CD14-positive monocyte (primary cell): ENCODE data around the gene FRMD4A. TPM values are rescaled to one million over a fixed set of nuclear protein-coding genes. Genes with fewer than 3 reads are reported as not detected.

Source experiments
- DNase-seq, 3 donors: peaks; one replicate each; pipeline ENCODE4 v3.0.0-alpha.2; 2011 to 2022
- H2AFZ ChIP-seq: 2 replicates; pipeline ENCODE4 v1.6.0; 2012; ENCODE audit warnings: mild to moderate bottlenecking, low read depth, low read length, inconsistent platforms; ENCODE audit not compliant: insufficient read depth, poor library complexity, severe bottlenecking
- H3K27ac ChIP-seq, 2 donors: 1 replicate in 1 of 2; 2 replicates in 1 of 2; pipeline ENCODE4 v1.5.1; 2012 to 2013; ENCODE audit warnings: low read length in 2 of 2, control low read depth in 1 of 2, inconsistent platforms in 1 of 2, low read depth in 1 of 2, mild to moderate bottlenecking in 1 of 2
- H3K27me3 ChIP-seq, 2 donors: one replicate each; pipeline versions ENCODE4 v1.6.0 to v1.6.1; 2011 to 2013; ENCODE audit warnings: low read length in 2 of 2; ENCODE audit not compliant: control insufficient read depth in 2 of 2, insufficient read depth in 2 of 2
- H3K36me3 ChIP-seq, 2 donors: replicated peaks in 1 of 2; 1 replicate in 1 of 2; 2 replicates in 1 of 2; pipeline versions ENCODE4 v1.5.1 to v1.6.1; 2012 to 2013; ENCODE audit warnings: low read length in 2 of 2, control low read depth in 1 of 2, inconsistent platforms in 1 of 2, mild to moderate bottlenecking in 1 of 2; ENCODE audit not compliant: insufficient read depth in 2 of 2, control insufficient read depth in 1 of 2
- H3K4me1 ChIP-seq, 2 donors: 1 replicate in 1 of 2; 2 replicates in 1 of 2; pipeline versions ENCODE4 v1.5.1 to v1.6.1; 2012 to 2013; ENCODE audit warnings: low read length in 2 of 2, control low read depth in 1 of 2, inconsistent platforms in 1 of 2, mild to moderate bottlenecking in 1 of 2, moderate library complexity in 1 of 2; ENCODE audit not compliant: insufficient read depth in 2 of 2, control insufficient read depth in 1 of 2
- H3K4me2 ChIP-seq: replicated peaks from 2 replicates; pipeline ENCODE3; 2012; ENCODE audit warnings: low read length, moderate library complexity, mild to moderate bottlenecking; ENCODE audit not compliant: poor library complexity, severe bottlenecking; ENCODE audit errors: extremely low read depth
- H3K4me3 ChIP-seq, 3 experiments: fragments of 200-600 bp in 1 of 3; sonication (generic) in 1 of 3; replicated peaks in 1 of 3; 1 replicate in 2 of 3; 2 replicates in 1 of 3; pipeline ENCODE4 v1.5.1; 2011 to 2013; ENCODE audit warnings: low read length in 3 of 3, mild to moderate bottlenecking in 3 of 3, control low read depth in 2 of 3, low read depth in 2 of 3, inconsistent platforms in 1 of 3, moderate library complexity in 1 of 3
- H3K79me2 ChIP-seq: 2 replicates; pipeline ENCODE4 v1.6.0; 2012; ENCODE audit warnings: mild to moderate bottlenecking, control low read depth, inconsistent platforms, low read length, moderate library complexity; ENCODE audit not compliant: insufficient read depth
- H3K9ac ChIP-seq: 2 replicates; pipeline ENCODE4 v1.6.0; 2017; ENCODE audit warnings: low read length, mild to moderate bottlenecking; ENCODE audit not compliant: insufficient read depth, poor library complexity, severe bottlenecking
- H3K9me3 ChIP-seq, 2 donors: replicated peaks in 1 of 2; 1 replicate in 1 of 2; 2 replicates in 1 of 2; pipeline versions ENCODE4 v1.5.1 to v1.6.1; 2012 to 2013; ENCODE audit warnings: low read length in 2 of 2, control low read depth in 1 of 2; ENCODE audit not compliant: control insufficient read depth in 1 of 2, insufficient read depth in 1 of 2
- H4K20me1 ChIP-seq: 2 replicates; pipeline ENCODE4 v1.6.0; 2012; ENCODE audit warnings: mild to moderate bottlenecking, low read length, control low read depth, moderate library complexity; ENCODE audit not compliant: insufficient read depth
- H3K27ac Mint-ChIP-seq, 7 donors: one replicate each; pipeline ENCODE4 v1.8.0; 2020; ENCODE audit warnings: mild to moderate bottlenecking in 7 of 7, mixed read lengths in 7 of 7, moderate library complexity in 6 of 7, inconsistent platforms in 2 of 7
- H3K27me3 Mint-ChIP-seq, 3 donors: one replicate each; pipeline ENCODE4 v1.8.0; 2021 to 2022; ENCODE audit warnings: low read depth in 3 of 3, mild to moderate bottlenecking in 3 of 3, mixed read lengths in 3 of 3, moderate library complexity in 3 of 3, inconsistent platforms in 1 of 3
- H3K36me3 Mint-ChIP-seq, 2 donors: one replicate each; pipeline ENCODE4 v1.8.0; 2020; ENCODE audit warnings: mixed read lengths in 2 of 2, inconsistent platforms in 1 of 2, mild to moderate bottlenecking in 1 of 2
- H3K4me1 Mint-ChIP-seq: one replicate; pipeline ENCODE4 v1.8.0; 2020; ENCODE audit warnings: mild to moderate bottlenecking, mixed read lengths
- H3K4me3 Mint-ChIP-seq, 2 donors: one replicate each; pipeline ENCODE4 v1.8.0; 2020; ENCODE audit warnings: mild to moderate bottlenecking in 2 of 2, mixed read lengths in 2 of 2, moderate library complexity in 1 of 2
- H3K9me3 Mint-ChIP-seq, 7 donors: one replicate each; pipeline ENCODE4 v1.8.0; 2020 to 2022; ENCODE audit warnings: mixed read lengths in 7 of 7, mild to moderate bottlenecking in 6 of 7, moderate library complexity in 6 of 7, inconsistent platforms in 2 of 7
- CTCF ChIP-seq: fragments of 200-600 bp; IDR thresholded peaks from one replicate; pipeline ENCODE4 v1.8.0; 2022; ENCODE audit warnings: antibody characterized with exemption, mild to moderate bottlenecking
- WGBS: methylation state at CpG from one replicate; pipeline ENCODE4 v1.1.5; 2013; ENCODE audit warnings: missing lambda C conversion rate; ENCODE audit not compliant: insufficient coverage; 5-methylcytosine and 5-hydroxymethylcytosine counted together
- intact Hi-C, 2 donors: fragments of 100-400 bp; cut with micrococcal nuclease; formaldehyde crosslinking; loops; one replicate each; pipeline versions ENCODE4 v1.15.0 to v1.15.1; 2023
- polyA plus RNA-seq, 3 donors: library from polyadenylated mRNA; depleted of rRNA in 1 of 3; unstranded in 2 of 3; stranded (reverse) in 1 of 3; fragments of 300-500 nt in 2 of 3; fragments of >200 nt in 1 of 3; fragmentation: Illumina TruSeq in 2 of 3; gene quantifications; 1 replicate in 2 of 3; 2 replicates in 1 of 3; pipeline ENCODE4 v1.2.3, GENCODE V29; 2012 to 2021

FRMD4A gene
- polyA plus RNA-seq, 3 donors, result 0.12 TPM; not detected in 2

- Histone ChIP-seq H3K4me3 (no peak overlapping the region), H3K4me2 (no peak overlapping the region), H2AFZ (no peak overlapping the region), H3K79me2 (no peaks in the 10 kb centered on the region), H3K36me3 (no peaks in the 10 kb centered on the region), H4K20me1 (no peaks in the 10 kb centered on the region), H3K27me3 (peaks cover 0 to 7% of the 10 kb centered on the region in 2 donors), H3K27ac (no peak overlapping the region), H3K9me3 (peaks cover 0 to 14% of the 10 kb centered on the region in 2 donors), H3K9ac (no peak overlapping the region), H3K4me1 (no peaks in the 10 kb centered on the region)
- H3K4me3 Mint-ChIP-seq, result no peak overlapping the region
- no CpG with 5 or more reads among the region's 4 CpGs for WGBS
- no peak overlapping the region for H3K27ac Mint-ChIP-seq
- peaks cover 0 to 14% (median 2%) of the 10 kb centered on the region in 7 donors for H3K9me3 Mint-ChIP-seq
- TF ChIP-seq CTCF, result no peak
- H3K27me3 Mint-ChIP-seq, result peaks cover 0 to 3% (median 2%) of the 10 kb centered on the region in 3 donors
- no peaks in the 10 kb centered on the region for H3K4me1 Mint-ChIP-seq
- no peaks in the 10 kb centered on the region for H3K36me3 Mint-ChIP-seq
- intact Hi-C loops, result no loop called here
- no peak for DNase-seq
These were observed 249.9 kb downstream of the FRMD4A start for GRCh38 chr10:14080795-14081194.

GRCh38 chr10:14077430-14077829, 253.3 kb downstream of the FRMD4A start:
- no peaks in the 10 kb centered on the region for H3K4me1 ChIP-seq
- Mint-ChIP-seq H3K27me3 (peaks cover 0 to 8% (median 3%) of the 10 kb centered on the region in 3 donors), H3K27ac (no peak overlapping the region), H3K4me3 (no peak overlapping the region), H3K9me3 (peaks cover 0 to 14% (median 5%) of the 10 kb centered on the region in 7 donors), H3K4me1 (no peaks in the 10 kb centered on the region), H3K36me3 (no peaks in the 10 kb centered on the region)
- peaks cover 0 to 6% of the 10 kb centered on the region in 2 donors for H3K27me3 ChIP-seq
- no peaks in the 10 kb centered on the region for H3K79me2 ChIP-seq
- WGBS, result no CpG with 5 or more reads among the region's 3 CpGs
- intact Hi-C loops, result no loop called here
- no peak overlapping the region for H2AFZ ChIP-seq
- H3K27ac ChIP-seq, result no peak overlapping the region
- no peak for DNase-seq
- no peak overlapping the region for H3K4me3 ChIP-seq
- H3K36me3 ChIP-seq, result no peaks in the 10 kb centered on the region
- H3K4me2 ChIP-seq, result no peak overlapping the region
- no peaks in the 10 kb centered on the region for H4K20me1 ChIP-seq
- TF ChIP-seq CTCF, result no peak
- peaks cover 0 to 14% of the 10 kb centered on the region in 2 donors for H3K9me3 ChIP-seq
- H3K9ac ChIP-seq, result no peak overlapping the region
